ENCODE measurements around the gene AKR1E2. TPM values are rescaled to one million over a fixed set of nuclear protein-coding genes. Genes with fewer than 3 reads are reported as not detected.

The AKR1E2 gene
- total and polyA plus RNA-seq, 10 of the 15 experiments (the other 5 are each of a cell fraction or from before 2014, with no cell fraction given): not detected

- TF ChIP-seq, protein P1, sequence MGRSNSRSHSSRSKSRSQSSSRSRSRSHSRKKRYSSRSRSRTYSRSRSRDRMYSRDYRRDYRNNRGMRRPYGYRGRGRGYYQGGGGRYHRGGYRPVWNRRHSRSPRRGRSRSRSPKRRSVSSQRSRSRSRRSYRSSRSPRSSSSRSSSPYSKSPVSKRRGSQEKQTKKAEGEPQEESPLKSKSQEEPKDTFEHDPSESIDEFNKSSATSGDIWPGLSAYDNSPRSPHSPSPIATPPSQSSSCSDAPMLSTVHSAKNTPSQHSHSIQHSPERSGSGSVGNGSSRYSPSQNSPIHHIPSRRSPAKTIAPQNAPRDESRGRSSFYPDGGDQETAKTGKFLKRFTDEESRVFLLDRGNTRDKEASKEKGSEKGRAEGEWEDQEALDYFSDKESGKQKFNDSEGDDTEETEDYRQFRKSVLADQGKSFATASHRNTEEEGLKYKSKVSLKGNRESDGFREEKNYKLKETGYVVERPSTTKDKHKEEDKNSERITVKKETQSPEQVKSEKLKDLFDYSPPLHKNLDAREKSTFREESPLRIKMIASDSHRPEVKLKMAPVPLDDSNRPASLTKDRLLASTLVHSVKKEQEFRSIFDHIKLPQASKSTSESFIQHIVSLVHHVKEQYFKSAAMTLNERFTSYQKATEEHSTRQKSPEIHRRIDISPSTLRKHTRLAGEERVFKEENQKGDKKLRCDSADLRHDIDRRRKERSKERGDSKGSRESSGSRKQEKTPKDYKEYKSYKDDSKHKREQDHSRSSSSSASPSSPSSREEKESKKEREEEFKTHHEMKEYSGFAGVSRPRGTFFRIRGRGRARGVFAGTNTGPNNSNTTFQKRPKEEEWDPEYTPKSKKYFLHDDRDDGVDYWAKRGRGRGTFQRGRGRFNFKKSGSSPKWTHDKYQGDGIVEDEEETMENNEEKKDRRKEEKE (IDR thresholded peaks at IDR 0.05): no peak
- TF ChIP-seq SUPT20H (IDR thresholded peaks at IDR 0.05; ENCODE audit: borderline replicate concordance, control insufficient read depth, low read depth, low read length) (no peak), E2F4 (IDR thresholded peaks at IDR 0.05; ENCODE audit: low read depth, low read length) (no peak), LARP7 (IDR thresholded peaks at IDR 0.05) (no peak), EGR1 (IDR thresholded peaks at IDR 0.05; ENCODE audit: borderline replicate concordance in 1 of 2, low read depth in 2 of 2, low read length in 2 of 2) (no peak)
Observed at GRCh38 chr10:4851176-4851575, 25.2 kb downstream of the AKR1E2 start (continued).

DNA sequence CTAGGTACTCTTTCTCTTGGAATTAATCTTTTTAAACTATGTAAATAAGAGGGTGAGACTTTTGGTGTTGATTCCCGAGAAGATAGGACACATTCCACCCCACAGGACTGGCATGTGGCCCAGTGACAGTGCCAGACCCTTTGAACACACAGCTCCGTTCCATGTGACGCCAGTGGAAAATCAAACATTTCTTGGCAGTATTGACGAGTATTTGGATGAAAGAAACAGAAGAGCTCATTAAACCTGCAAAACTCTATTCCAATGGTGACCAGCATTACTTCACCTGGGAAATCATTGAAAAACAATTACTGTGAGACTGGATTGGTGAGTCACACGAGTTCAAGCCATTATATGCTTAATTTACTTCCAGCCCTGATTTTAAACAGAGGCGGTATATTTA, 25.8 kb downstream of the AKR1E2 start:
- no peak for ATAC-seq
- no TSS peak for BruUV-seq (replicated peaks)
- TF ChIP-seq YY1 (IDR thresholded peaks at IDR 0.05; ENCODE audit: low read depth, low read length): no peak
- TF ChIP-seq, protein P2, sequence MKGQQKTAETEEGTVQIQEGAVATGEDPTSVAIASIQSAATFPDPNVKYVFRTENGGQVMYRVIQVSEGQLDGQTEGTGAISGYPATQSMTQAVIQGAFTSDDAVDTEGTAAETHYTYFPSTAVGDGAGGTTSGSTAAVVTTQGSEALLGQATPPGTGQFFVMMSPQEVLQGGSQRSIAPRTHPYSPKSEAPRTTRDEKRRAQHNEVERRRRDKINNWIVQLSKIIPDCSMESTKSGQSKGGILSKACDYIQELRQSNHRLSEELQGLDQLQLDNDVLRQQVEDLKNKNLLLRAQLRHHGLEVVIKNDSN (IDR thresholded peaks at IDR 0.05; ENCODE audit: borderline replicate concordance, extremely low read length, insufficient read depth, low read depth, low read length): no peak
- TF ChIP-seq, protein P3, sequence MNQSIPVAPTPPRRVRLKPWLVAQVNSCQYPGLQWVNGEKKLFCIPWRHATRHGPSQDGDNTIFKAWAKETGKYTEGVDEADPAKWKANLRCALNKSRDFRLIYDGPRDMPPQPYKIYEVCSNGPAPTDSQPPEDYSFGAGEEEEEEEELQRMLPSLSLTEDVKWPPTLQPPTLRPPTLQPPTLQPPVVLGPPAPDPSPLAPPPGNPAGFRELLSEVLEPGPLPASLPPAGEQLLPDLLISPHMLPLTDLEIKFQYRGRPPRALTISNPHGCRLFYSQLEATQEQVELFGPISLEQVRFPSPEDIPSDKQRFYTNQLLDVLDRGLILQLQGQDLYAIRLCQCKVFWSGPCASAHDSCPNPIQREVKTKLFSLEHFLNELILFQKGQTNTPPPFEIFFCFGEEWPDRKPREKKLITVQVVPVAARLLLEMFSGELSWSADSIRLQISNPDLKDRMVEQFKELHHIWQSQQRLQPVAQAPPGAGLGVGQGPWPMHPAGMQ (IDR thresholded peaks at IDR 0.05; ENCODE audit: borderline replicate concordance): no peak
- TF ChIP-seq NFYB (IDR thresholded peaks at IDR 0.05; ENCODE audit: insufficient read depth, low read depth, low read length): no peak
- no peak for TF ChIP-seq EED (IDR thresholded peaks at IDR 0.05; ENCODE audit: low read depth)
- TF ChIP-seq, protein P4, sequence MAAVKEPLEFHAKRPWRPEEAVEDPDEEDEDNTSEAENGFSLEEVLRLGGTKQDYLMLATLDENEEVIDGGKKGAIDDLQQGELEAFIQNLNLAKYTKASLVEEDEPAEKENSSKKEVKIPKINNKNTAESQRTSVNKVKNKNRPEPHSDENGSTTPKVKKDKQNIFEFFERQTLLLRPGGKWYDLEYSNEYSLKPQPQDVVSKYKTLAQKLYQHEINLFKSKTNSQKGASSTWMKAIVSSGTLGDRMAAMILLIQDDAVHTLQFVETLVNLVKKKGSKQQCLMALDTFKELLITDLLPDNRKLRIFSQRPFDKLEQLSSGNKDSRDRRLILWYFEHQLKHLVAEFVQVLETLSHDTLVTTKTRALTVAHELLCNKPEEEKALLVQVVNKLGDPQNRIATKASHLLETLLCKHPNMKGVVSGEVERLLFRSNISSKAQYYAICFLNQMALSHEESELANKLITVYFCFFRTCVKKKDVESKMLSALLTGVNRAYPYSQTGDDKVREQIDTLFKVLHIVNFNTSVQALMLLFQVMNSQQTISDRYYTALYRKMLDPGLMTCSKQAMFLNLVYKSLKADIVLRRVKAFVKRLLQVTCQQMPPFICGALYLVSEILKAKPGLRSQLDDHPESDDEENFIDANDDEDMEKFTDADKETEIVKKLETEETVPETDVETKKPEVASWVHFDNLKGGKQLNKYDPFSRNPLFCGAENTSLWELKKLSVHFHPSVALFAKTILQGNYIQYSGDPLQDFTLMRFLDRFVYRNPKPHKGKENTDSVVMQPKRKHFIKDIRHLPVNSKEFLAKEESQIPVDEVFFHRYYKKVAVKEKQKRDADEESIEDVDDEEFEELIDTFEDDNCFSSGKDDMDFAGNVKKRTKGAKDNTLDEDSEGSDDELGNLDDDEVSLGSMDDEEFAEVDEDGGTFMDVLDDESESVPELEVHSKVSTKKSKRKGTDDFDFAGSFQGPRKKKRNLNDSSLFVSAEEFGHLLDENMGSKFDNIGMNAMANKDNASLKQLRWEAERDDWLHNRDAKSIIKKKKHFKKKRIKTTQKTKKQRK (IDR thresholded peaks at IDR 0.05; ENCODE audit: low read depth, low read length): no peak
- TF ChIP-seq MEF2A (IDR thresholded peaks at IDR 0.05; ENCODE audit: insufficient read depth, low read depth, low read length): no peak

More for the DNA sequence above, 25.8 kb downstream of the AKR1E2 start:
- Histone ChIP-seq H3K4me2 (ENCODE audit: control insufficient read depth, insufficient read depth) (no peak overlapping the region), H3K27ac (ENCODE audit: control insufficient read depth, insufficient read depth) (no peak overlapping the region), H3K4me3 (no peak overlapping the region), H3K36me3 (ENCODE audit: control insufficient read depth in 2 of 2, insufficient read depth in 2 of 2, low read length in 1 of 2) (no peaks in the 10 kb centered on the region), H3K27me3 (replicated peaks in 1 of 2; ENCODE audit: control insufficient read depth in 2 of 2, insufficient read depth in 2 of 2, low read length in 1 of 2) (no peaks in the 10 kb centered on the region), H3K9ac (ENCODE audit: control insufficient read depth, insufficient read depth, low read length) (no peak overlapping the region), H3K79me2 (ENCODE audit: control insufficient read depth, insufficient read depth, low read length) (no peaks in the 10 kb centered on the region), H4K20me1 (ENCODE audit: control insufficient read depth, insufficient read depth) (no peaks in the 10 kb centered on the region), H3K9me3 (replicated peaks; ENCODE audit: control insufficient read depth, insufficient read depth, low read length) (no peaks in the 10 kb centered on the region), H2AFZ (ENCODE audit: control insufficient read depth, low read depth, low read length) (no peak overlapping the region), H3K4me1 (ENCODE audit: control insufficient read depth, insufficient read depth, low read length) (no peaks in the 10 kb centered on the region; the same call in 1 of the 2 replicates)
- ChIA-PET RAD21 (ENCODE audit: unreplicated experiment) (interaction anchor here (1.3 kb wide), 1 partner anchor 37 kb away, joined by 3 read pairs; no protein-coding TSS in a partner anchor), CTCF (interaction anchor here (0.8 to 5.6 kb wide), 7 partner anchors 14 to 771 kb away, joined by 3 to 49 read pairs (median 4); no protein-coding TSS in a partner anchor), SMC1A (ENCODE audit: uncharacterized antibody, unreplicated experiment) (interaction anchor here (1.0 to 1.5 kb wide), 4 partner anchors 532 to 771 kb away, joined by 3 read pairs; no protein-coding TSS in a partner anchor), POLR2A (no interaction called here)
- no peak for FAIRE-seq
- WGBS (ENCODE audit: insufficient coverage, insufficient replicate concordance, low lambda C conversion rate, missing lambda C conversion rate): 41% methylated on average over 6 of the region's 6 CpGs
- intact Hi-C loops (cut with micrococcal nuclease; ENCODE audit: unreplicated experiment): no loop called here
- DNase-seq (ENCODE audit: low read depth, low spot score): no peak
- in situ Hi-C loops (cut with MboI): no loop called here

Measured in GM12878 (cell line).